H1 (cell line): Measurements from ENCODE around the gene MMAB. TPM values are rescaled to one million over a fixed set of nuclear protein-coding genes. Genes with fewer than 3 reads are reported as not detected.

ENCODE experiments used
- CHD1 ChIP-seq: IDR thresholded peaks from 2 replicates; pipeline ENCODE4 v1.6.1; 2012; ENCODE audit warnings: low read depth, low read length, improper control_type of control experiment
- EZH2 ChIP-seq: fragments of 200-600 bp; sonication (generic); IDR thresholded peaks from 2 replicates; pipeline ENCODE4 v1.7.1; 2012; ENCODE audit warnings: low read depth, mild to moderate bottlenecking, moderate library complexity, low read length, inconsistent platforms; ENCODE audit not compliant: severe bottlenecking
- HDAC6 ChIP-seq: IDR thresholded peaks from one replicate; pipeline ENCODE4 v1.7.1; 2012; ENCODE audit warnings: low read depth, mild to moderate bottlenecking, inconsistent platforms, low read length, moderate library complexity
- KDM4A ChIP-seq: IDR thresholded peaks from one replicate; pipeline ENCODE4 v1.7.1; 2012; ENCODE audit warnings: low read depth, mild to moderate bottlenecking, moderate library complexity, low read length, inconsistent platforms; ENCODE audit not compliant: severe bottlenecking
- MAFK ChIP-seq: IDR thresholded peaks from 2 replicates; pipeline ENCODE4 v1.6.1; 2012; ENCODE audit warnings: low read depth, mild to moderate bottlenecking, improper control_type of control experiment, low read length
- PHF8 ChIP-seq: fragments of 200-600 bp; sonication (generic); conservative IDR thresholded peaks from 2 replicates; pipeline ENCODE4 v1.7.1; 2012; ENCODE audit warnings: low read depth, mild to moderate bottlenecking, inconsistent platforms, low read length, moderate library complexity
- POLR2A ChIP-seq, 2 experiments: IDR thresholded peaks; 1 replicate in 1 of 2; 2 replicates in 1 of 2; pipeline ENCODE4 v1.6.1; 2011; ENCODE audit warnings: low read depth in 2 of 2, low read length in 2 of 2, mild to moderate bottlenecking in 2 of 2; ENCODE audit errors: control extremely low read depth in 1 of 2
- TEAD4 ChIP-seq: IDR thresholded peaks from 2 replicates; pipeline ENCODE4 v1.6.1; 2012; ENCODE audit warnings: low read depth, low read length, inconsistent platforms, mixed read lengths
- polyA plus RNA-seq, 7 experiments: library from polyadenylated mRNA; depleted of rRNA in 3 of 7; stranded (reverse) in 5 of 7; unstranded in 2 of 7; fragments of >200 nt in 5 of 7; fragments of 200-250 nt in 2 of 7; gene quantifications; 1 replicate in 5 of 7; 2 replicates in 1 of 7; 4 replicates in 1 of 7; pipeline versions ENCODE4 v1.2.1 to v1.2.3, GENCODE V29; 2011 to 2013; ENCODE audit warnings: missing spikeins in 2 of 7, mixed read lengths in 2 of 7
- total RNA-seq: library from RNA; stranded (reverse); fragmentation: NEBNext Ultra II Directional; extraction: Animal tissue kit (Norgen Biotek cat#: 25700); gene quantifications from 2 replicates; pipeline ENCODE4 v1.2.1, GENCODE V29; 2021
- TF ChIP-seq, protein P1 (sequence below): IDR thresholded peaks from 2 replicates; pipeline ENCODE4 v1.6.1; 2012; ENCODE audit warnings: low read length, inconsistent platforms
- TF ChIP-seq, protein P2 (sequence below), 3 experiments: IDR thresholded peaks; 1 replicate in 2 of 3; 2 replicates in 1 of 3; pipeline versions ENCODE4 v1.5.1 to v1.6.1; 2011; ENCODE audit warnings: low read length in 3 of 3, mild to moderate bottlenecking in 3 of 3, inconsistent platforms in 2 of 3, low read depth in 1 of 3, moderate library complexity in 1 of 3; ENCODE audit not compliant: insufficient read depth in 1 of 3; ENCODE audit errors: control extremely low read depth in 1 of 3

MMAB gene
- total and polyA plus RNA-seq, 2 of the 8 experiments (the other 6 are each of a cell fraction or from before 2014, with no cell fraction given): 12.9 to 18.5 TPM

DNA sequence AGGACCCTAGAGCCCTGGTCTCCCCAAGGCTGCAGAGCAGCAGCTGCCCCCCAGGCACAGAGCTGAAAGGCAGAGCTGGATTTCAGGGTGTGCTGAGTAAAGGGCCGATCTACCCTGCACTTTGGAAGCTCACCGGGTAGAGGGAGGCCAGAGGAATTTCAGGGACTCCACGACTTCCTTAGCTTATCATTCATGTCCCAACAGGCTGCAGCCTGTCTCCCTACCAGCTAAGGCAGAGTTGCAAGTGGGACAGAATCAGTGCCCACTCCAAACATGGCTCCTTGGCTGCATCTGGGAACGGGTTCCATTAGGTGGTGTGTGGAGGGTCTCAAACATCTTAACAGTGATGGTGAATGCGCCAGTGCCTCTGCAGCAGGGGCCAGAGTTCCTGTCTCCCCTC is 27.5 kb downstream of the MMAB start (continued):
- TF ChIP-seq, protein P1, sequence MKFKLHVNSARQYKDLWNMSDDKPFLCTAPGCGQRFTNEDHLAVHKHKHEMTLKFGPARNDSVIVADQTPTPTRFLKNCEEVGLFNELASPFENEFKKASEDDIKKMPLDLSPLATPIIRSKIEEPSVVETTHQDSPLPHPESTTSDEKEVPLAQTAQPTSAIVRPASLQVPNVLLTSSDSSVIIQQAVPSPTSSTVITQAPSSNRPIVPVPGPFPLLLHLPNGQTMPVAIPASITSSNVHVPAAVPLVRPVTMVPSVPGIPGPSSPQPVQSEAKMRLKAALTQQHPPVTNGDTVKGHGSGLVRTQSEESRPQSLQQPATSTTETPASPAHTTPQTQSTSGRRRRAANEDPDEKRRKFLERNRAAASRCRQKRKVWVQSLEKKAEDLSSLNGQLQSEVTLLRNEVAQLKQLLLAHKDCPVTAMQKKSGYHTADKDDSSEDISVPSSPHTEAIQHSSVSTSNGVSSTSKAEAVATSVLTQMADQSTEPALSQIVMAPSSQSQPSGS: no peak
- no peak for TF ChIP-seq CHD1
- TF ChIP-seq TEAD4: no peak
- TF ChIP-seq HDAC6: no peak
- TF ChIP-seq, protein P2, sequence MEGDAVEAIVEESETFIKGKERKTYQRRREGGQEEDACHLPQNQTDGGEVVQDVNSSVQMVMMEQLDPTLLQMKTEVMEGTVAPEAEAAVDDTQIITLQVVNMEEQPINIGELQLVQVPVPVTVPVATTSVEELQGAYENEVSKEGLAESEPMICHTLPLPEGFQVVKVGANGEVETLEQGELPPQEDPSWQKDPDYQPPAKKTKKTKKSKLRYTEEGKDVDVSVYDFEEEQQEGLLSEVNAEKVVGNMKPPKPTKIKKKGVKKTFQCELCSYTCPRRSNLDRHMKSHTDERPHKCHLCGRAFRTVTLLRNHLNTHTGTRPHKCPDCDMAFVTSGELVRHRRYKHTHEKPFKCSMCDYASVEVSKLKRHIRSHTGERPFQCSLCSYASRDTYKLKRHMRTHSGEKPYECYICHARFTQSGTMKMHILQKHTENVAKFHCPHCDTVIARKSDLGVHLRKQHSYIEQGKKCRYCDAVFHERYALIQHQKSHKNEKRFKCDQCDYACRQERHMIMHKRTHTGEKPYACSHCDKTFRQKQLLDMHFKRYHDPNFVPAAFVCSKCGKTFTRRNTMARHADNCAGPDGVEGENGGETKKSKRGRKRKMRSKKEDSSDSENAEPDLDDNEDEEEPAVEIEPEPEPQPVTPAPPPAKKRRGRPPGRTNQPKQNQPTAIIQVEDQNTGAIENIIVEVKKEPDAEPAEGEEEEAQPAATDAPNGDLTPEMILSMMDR (IDR thresholded peaks at IDR 0.05; ENCODE audit: control extremely low read depth in 1 of 3, insufficient read depth in 1 of 3, low read depth in 1 of 3, low read length in 3 of 3): no peak
- no peak for TF ChIP-seq KDM4A
- no peak for TF ChIP-seq POLR2A (IDR thresholded peaks at IDR 0.05; ENCODE audit: control extremely low read depth in 1 of 2, low read depth in 2 of 2, low read length in 2 of 2)
- no peak for TF ChIP-seq EZH2
- no peak for TF ChIP-seq MAFK
- no peak for TF ChIP-seq PHF8
